Stimulated activated CD4-positive, alpha-beta T cell treated with anti-CD3 and anti-CD28 coated beads, Interleukin-2, amount 100 ng/mL, for 48 hours (primary cell): ENCODE data around the gene HDAC4.
"Not testable (repeated sequence)": the region's sequence is repeated elsewhere in the genome, so short reads cannot be mapped to it uniquely, and the experiment has no call there.

Experiments used
- DNase-seq, 2 donors: peaks; one replicate each; pipeline ENCODE4 v3.0.0-alpha.2; 2020

The HDAC4 gene

GRCh38 chr2:239400596-239401066 is at the start of gene HDAC4:
Gene HDAC4 (minus strand): TSS chr2:239401020. CDS start chr2:239352699, 48,321 bp downstream.
- DNase-seq: no peak

DNA sequence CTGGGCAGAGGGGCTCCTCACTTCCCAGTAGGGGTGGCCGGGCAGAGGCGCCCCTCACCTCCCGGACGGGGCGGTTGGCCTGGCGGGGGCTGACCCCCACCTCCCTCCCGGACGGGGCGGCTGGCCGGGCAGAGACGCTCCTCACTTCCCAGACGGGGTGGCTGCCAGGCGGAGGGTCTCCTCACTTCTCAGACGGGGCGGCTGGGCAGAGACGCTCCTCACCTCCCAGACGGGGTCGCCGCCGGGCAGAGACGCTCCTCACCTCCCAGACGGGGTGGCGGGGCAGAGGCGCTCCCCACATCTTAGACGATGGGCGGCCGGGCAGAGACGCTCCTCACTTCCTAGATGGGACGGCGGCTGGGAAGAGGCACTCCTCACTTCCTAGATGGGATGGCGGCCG is 48.6 kb upstream of the HDAC4 start:
- DNase-seq: not testable (repeated sequence)

GRCh38 chr2:239445771-239446524 is 45.1 kb upstream of the HDAC4 start:
- DNase-seq: no peak

DNA sequence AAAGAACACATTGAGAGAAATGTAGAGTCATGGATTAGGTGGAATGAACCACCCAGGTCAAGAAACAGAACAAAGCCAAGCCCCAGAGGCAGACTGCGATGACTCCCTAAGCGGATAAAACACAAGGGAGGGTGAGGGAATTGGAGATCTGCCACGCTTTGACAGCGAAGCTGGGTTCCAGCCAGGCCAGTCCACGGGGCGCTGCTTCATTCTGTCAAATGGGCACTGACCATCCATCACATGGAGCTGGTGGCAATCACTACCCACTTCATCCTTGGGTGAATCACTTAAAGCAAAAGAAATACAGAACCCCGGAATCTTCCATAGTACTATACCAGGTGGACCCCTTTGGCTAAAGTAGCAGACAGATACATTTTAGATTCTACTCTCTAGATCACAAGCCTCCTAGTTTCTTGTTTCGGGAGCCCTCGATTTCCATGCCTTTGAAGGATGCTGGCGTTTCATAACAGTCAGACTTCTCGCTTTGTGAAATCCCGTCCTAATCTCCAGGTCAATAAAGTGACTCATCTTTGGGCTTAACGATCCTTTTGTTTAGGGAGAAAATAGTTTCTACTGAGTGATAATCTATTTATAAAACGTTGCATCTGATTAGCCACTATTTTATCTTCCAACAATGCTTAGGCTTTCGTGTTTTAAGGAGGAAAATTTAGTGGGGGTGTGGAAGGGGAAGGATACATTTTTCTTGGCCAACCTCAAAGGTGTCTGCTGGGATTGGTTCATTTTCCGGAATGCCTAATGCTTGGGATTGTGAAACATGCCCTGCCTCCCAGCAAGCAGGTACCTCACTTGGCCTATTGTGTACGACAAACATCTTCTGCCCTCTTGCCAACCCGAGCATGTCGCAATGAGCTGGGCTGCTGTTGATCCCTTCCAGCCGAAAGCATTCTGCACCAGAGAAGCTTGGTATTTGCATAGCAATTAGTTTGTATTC is 44.1 kb upstream of the HDAC4 start:
- DNase-seq: no peak

DNA sequence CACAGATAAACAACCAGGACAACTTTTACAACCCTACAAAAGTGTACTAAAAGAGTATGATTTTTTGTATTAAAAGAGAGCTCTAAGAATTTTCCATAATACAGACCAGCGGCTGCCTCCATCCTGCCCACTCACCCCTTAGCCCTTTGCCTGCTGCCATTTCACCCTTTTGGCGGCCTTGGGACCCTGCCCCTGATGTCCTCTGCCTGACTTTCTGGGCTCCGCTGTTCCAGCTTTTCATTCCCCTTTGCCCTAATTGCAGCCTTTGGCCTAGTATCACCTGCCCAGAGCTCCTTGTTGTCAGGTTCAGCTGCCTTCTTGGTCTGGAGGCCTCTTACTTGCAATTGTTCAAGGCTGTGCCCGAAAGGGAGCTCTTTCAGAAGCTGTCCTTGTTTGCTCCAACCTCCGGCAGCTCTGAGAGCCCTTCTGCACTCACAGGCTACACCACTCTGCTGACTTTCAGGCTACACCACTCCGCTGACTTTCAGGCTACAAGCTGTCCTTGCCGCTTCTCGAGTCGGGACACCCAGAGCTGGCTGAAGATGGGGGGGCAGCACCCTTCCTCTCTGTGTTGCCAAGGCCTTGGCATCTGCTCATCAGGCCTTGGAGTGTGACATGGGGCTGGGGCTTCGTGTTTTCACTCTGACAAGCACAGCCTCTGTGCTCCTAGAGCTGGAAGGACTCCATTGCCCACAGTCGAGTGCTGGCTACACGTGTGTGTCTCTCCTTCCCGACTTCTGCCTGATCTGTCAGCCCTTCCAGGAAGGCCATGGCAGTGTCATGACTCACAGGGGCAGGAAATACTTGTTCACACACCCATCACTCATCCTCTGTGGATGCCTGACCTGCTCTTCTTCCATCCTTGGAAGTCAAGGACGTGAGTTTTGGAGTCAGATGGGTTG is 43.1 kb upstream of the HDAC4 start:
- no peak for DNase-seq

- DNase-seq: no peak
Measured at GRCh38 chr2:239443102-239443620, 42.3 kb upstream of the HDAC4 start.

GRCh38 chr2:239442192-239442591 is 41.4 kb upstream of the HDAC4 start:
- DNase-seq: no peak

GRCh38 chr2:239441261-239442078 is 40.6 kb upstream of the HDAC4 start:
- DNase-seq: no peak

DNA sequence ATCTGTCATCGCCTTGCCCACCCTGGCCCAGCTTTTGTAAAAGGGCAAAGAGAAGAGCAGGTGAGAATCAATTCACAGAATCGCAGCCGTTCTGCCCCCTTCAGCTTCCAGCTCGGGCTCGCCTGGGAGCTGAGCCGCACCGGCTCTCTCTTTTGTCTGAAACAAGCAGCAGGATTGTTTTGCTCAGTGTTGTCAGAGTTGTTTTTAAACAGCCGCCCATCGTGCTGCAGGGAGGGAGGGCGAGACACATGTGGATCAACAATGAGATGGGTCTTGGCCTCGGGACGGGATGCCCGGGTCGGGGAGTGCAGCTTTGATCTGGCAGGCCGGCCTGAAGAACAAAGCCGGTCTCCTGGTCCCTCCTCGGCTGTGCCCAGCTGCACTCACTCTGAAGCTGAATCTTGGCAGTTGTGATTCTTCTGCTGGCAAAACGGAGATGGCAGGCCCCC is 39.7 kb upstream of the HDAC4 start:
- DNase-seq: no peak

DNA sequence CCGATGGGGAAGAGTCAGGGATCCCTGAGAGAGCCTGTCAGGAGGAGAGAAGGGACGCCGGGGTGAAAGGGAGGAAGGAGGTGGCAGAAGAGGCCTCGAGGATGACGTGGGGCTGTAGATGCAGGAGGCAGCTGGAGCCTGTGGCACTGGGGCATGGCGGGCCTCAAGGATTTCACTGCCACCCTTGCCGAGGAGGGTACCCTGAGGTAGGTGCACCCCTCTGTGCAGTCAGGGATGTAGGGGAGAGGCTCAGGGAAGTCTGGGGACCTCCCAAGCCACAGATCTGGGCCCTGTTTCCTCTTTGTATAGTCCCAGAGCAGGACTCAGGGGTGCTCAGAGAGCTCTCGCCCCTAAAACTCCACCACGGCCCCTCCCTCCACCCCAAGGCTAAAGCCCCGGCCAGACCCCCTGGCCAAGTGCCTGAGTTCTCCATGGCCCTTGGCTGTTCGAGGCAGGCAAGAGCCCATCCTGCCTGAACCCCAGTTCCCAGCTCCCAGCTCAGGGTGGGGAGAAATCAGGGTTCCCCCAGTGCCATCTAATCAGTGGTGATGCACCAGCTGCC is 39.0 kb upstream of the HDAC4 start:
- DNase-seq: no peak

DNA sequence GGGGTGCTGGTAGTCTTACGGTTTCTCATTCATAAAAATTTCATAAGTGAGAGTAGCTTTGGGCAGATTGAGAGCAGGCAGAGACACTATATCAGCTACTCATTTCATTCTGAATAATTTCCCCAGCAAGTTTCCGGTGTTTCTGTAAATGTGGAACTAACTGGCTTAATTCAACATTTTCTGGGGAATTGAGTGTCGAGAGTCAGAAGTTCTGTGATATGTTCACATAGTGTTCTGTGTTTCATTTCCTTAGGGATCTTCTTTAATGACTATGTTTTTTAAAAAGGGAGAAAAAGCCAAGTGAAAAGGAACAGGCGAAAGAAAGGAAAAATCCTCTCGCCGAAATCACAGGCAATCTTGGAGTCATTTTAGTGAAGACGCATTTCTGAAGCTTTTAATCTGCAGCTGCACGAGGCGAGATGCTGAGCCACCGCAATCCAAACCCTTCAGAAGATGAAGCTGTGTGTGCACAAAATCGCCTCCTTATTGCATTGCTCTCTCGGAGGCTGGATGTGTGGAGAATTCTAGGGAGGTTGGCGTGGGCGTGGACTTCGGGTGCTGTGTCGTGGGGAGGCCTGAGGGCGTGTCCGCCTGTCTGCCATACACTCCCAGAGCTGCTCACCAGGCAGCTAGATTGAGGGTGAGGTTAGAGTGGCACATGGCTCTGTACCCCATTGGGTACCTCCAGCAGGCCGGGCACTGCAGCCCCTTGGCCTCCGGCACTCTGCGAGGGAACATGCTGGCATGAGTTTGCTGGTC is 38.4 kb upstream of the HDAC4 start:
- no peak for DNase-seq

- DNase-seq: no peak
Measured at GRCh38 chr2:239438368-239438767, 37.5 kb upstream of the HDAC4 start.

DNA sequence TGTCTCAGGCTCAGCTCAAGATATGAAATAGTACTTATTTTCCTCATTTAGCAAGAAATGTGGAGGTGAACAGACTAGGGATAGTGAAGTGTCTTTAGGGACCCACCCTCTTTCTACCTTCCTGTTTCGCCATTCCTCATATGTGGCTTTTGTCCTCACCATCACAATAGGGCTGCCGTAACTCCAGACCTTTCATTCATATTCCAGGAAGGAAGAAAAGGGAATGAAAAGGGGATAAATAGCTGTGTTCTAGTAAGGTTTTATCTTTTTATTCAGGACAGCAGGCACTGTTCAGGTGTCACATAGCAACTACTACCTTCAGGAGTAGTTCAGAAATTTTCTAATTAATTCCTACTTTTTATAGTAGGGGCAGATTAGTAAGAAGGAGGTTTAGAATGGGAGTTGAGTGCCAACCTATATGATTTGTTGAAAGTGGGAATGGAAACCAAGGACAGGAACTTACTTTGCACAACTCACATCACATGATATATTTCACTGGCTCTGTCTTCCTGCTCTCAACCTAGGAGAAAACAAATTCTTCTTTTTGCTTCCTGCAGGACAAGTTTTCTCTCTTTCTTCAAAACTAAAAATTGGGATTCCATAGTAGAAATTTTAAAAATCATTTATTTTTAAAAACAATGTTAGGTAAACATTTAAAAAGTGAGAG is 36.0 kb upstream of the HDAC4 start:
- no peak for DNase-seq

GRCh38 chr2:239436076-239436475 is 35.3 kb upstream of the HDAC4 start:
- DNase-seq: no peak

- DNase-seq: no peak
Measured at GRCh38 chr2:239433777-239434403, 33.1 kb upstream of the HDAC4 start.

DNA sequence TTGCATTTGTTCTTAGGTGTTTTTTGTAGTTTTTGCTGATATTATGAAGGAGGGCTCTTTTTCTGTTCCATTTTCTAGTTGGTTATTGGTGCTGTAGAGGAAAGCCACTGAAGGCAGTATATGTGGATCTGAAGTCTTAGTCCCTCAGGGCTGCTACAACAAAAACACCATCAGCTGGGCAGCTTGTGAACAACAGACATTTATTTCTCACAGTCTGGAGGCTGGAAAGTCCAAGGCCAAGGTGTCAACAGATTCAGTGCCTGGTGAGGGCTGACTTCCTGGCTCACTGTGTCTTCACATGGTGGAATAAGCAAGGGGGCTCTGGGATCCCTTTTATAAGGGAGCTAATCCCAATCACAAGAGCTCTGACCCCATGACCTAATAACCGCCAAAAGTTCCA is 31.4 kb upstream of the HDAC4 start:
- DNase-seq: no peak

GRCh38 chr2:239431536-239431935 is 30.7 kb upstream of the HDAC4 start:
- DNase-seq: no peak

DNA sequence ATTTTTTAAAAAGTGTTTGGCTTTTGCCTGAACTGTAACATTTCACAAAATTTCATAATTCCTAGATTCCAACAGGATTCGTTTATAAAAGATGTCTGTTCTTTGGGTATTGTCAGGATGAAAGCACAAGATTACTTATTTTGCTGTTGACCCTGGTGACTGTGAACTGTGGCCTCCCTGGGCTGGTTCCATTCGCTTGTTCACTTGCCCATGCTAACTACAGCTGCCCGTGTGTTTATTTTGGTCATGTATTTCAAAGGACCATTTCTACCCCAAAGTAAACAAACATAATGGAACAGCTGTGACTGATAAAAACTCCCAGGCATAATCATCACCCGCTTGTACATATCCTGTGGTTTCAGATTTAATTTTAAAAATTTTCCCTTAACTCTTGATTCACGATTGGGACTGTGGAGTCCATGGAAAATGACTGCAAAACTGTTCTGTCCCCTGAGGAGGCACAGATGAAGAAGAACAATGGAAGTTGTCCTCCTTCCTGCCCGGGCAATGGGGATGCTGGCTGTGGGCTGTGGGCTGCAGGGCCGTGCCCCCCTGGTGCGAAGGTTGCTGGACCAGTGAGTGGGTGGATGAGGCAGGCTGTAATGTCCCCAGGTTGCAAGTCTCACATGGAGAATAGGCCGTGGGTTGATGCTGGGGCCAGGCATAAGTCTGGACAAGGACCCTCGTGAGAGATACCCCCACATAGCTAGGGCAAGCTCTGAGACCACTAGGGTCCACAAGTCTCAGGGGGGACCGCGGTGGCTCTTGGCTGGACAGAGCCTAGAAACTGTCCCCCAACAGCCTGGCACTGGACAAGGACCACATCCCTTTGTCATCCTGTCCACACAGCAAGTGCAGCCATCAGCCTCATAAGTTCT is 28.9 kb upstream of the HDAC4 start:
- no peak for DNase-seq
